Germinal center (tissue), 1 donor: ENCODE measurements around the gene NTSR1.

ENCODE experiments used
- DNase-seq: peaks from one replicate; pipeline ENCODE4 v3.0.0; 2012; ENCODE audit warnings: mixed read lengths, low spot score

The NTSR1 gene

GRCh38 chr20:62758226-62758912, 49.7 kb downstream of the NTSR1 start:
- no peak for DNase-seq

- no peak for DNase-seq
These were observed 51.4 kb downstream of the NTSR1 start for GRCh38 chr20:62759981-62760431.

GRCh38 chr20:62760471-62760855, 51.8 kb downstream of the NTSR1 start:
- DNase-seq, result no peak

GRCh38 chr20:62760856-62761758, 52.5 kb downstream of the NTSR1 start:
- DNase-seq, result no peak

GRCh38 chr20:62761759-62762131, 53.1 kb downstream of the NTSR1 start:
- DNase-seq, result no peak

GRCh38 chr20:62762376-62762775, 53.7 kb downstream of the NTSR1 start:
- DNase-seq, result no peak

GRCh38 chr20:62762801-62763368, 54.2 kb downstream of the NTSR1 start:
- no peak for DNase-seq

- no peak for DNase-seq
These were observed 54.8 kb downstream of the NTSR1 start for GRCh38 chr20:62763404-62763803.

GRCh38 chr20:62764156-62764935, 55.7 kb downstream of the NTSR1 start:
- DNase-seq, result no peak

- DNase-seq, result no peak
These were observed 56.4 kb downstream of the NTSR1 start for GRCh38 chr20:62765021-62765420.

GRCh38 chr20:62765432-62766070, 56.9 kb downstream of the NTSR1 start:
- no peak for DNase-seq

GRCh38 chr20:62766071-62766450, 57.4 kb downstream of the NTSR1 start:
- DNase-seq, result no peak

- DNase-seq, result no peak
These were observed 58.1 kb downstream of the NTSR1 start for GRCh38 chr20:62766716-62767115.

GRCh38 chr20:62768234-62768546, 59.6 kb downstream of the NTSR1 start:
- no peak for DNase-seq

GRCh38 chr20:62768551-62769287, 60.1 kb downstream of the NTSR1 start:
- DNase-seq, result no peak

- DNase-seq, result no peak
These were observed 60.9 kb downstream of the NTSR1 start for GRCh38 chr20:62769346-62770071.

- no peak for DNase-seq
These were observed 61.7 kb downstream of the NTSR1 start for GRCh38 chr20:62770111-62770910.

- no peak for DNase-seq
These were observed 62.3 kb downstream of the NTSR1 start for GRCh38 chr20:62770916-62771315.

- no peak for DNase-seq
These were observed 62.9 kb downstream of the NTSR1 start for GRCh38 chr20:62771396-62772102.
